GM13977 (cell line): ENCODE data around the gene C1QTNF5.

Experiments
- DNase-seq: peaks from one replicate; pipeline ENCODE4 v3.0.0; 2012; ENCODE audit warnings: low spot score
- in situ Hi-C: fragments of 300-500 bp; cut with MboI; formaldehyde crosslinking; loops from one replicate; pipeline ENCODE4 v1.12.0; 2022; ENCODE audit warnings: low sequenced_read_pairs, low pct_unique_long_range_greater_than_20kb, mixed read lengths, inconsistent platforms; ENCODE audit not compliant: unreplicated experiment
- TF ChIP-seq, protein P1 (sequence below): IDR thresholded peaks from 2 replicates; pipeline ENCODE4 v1.5.1; 2012; ENCODE audit warnings: mild to moderate bottlenecking, control low read depth; ENCODE audit not compliant: insufficient read depth; ENCODE audit errors: extremely low read depth, missing control alignments

C1QTNF5 gene

DNA sequence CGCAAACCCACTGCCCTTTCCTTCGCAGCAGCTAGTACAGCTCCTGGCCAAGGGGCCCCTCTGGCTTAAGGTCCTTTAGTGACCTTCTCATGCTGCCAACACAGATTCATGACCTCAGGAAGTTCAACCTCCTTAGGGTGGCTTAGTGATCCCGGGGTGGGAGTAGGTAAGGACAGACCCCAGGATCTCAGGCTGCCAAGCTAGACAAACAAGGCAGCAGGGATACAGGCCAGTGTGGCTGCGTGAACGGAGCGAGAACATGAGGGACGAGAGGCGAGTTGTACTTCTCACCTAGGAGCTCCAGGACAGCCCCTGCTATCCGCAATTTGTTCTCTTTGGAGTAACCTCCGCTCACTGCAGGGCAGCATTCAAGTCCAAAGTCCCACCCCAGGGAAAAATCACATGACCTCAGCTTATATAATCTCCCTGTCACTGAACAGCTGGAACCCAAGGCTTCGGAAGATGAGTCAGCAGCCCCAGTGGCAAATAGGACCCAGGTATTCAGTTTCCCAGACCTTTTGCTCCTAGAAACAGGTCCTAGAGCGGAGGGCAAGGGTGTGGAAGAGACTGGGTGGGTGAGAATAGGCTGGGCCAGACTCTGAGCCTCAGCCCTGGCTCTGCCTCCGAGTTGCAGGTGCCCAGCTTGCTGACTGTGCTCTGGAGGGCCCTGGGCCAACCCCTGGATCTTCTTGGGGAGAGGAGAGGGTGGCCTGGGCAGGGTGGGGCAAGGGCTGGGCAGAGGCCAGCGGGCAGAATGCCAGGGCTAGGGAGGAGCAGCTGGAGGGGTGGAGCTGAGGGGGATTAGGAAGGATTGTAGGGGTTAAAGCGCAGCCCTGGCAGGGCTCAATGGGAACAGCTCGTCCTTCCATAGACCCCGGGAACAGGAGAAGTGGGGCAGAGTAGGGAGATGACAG, 27.7 kb upstream of the C1QTNF5 start:
- DNase-seq: no peak
- in situ Hi-C loops: no loop called here
- TF ChIP-seq, protein P1, sequence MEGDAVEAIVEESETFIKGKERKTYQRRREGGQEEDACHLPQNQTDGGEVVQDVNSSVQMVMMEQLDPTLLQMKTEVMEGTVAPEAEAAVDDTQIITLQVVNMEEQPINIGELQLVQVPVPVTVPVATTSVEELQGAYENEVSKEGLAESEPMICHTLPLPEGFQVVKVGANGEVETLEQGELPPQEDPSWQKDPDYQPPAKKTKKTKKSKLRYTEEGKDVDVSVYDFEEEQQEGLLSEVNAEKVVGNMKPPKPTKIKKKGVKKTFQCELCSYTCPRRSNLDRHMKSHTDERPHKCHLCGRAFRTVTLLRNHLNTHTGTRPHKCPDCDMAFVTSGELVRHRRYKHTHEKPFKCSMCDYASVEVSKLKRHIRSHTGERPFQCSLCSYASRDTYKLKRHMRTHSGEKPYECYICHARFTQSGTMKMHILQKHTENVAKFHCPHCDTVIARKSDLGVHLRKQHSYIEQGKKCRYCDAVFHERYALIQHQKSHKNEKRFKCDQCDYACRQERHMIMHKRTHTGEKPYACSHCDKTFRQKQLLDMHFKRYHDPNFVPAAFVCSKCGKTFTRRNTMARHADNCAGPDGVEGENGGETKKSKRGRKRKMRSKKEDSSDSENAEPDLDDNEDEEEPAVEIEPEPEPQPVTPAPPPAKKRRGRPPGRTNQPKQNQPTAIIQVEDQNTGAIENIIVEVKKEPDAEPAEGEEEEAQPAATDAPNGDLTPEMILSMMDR: no peak

DNA sequence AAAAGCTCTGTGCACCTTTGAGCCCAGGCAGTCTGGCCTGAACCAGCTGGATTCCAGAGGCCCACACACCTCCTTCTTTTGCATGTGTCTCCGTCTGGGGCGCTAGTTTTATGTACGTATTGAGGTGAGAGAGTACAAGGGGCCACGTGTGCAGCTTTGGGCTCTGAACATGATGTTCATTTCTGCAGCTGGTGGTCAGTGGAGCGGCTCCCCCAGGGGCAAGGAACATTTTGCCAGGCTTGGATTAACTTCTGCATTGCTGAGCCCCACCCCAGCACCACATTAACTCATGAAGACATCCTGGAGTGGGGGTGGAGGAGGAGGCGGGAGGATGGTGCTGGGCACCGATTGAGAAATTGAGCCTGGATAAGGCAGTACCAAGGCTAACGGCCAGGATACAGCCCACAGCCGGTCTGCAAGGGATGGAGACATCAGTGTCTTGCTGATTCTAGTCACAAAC, 27.0 kb upstream of the C1QTNF5 start:
- in situ Hi-C loops: no loop called here
- TF ChIP-seq, protein P1: no peak
- no peak for DNase-seq

DNA sequence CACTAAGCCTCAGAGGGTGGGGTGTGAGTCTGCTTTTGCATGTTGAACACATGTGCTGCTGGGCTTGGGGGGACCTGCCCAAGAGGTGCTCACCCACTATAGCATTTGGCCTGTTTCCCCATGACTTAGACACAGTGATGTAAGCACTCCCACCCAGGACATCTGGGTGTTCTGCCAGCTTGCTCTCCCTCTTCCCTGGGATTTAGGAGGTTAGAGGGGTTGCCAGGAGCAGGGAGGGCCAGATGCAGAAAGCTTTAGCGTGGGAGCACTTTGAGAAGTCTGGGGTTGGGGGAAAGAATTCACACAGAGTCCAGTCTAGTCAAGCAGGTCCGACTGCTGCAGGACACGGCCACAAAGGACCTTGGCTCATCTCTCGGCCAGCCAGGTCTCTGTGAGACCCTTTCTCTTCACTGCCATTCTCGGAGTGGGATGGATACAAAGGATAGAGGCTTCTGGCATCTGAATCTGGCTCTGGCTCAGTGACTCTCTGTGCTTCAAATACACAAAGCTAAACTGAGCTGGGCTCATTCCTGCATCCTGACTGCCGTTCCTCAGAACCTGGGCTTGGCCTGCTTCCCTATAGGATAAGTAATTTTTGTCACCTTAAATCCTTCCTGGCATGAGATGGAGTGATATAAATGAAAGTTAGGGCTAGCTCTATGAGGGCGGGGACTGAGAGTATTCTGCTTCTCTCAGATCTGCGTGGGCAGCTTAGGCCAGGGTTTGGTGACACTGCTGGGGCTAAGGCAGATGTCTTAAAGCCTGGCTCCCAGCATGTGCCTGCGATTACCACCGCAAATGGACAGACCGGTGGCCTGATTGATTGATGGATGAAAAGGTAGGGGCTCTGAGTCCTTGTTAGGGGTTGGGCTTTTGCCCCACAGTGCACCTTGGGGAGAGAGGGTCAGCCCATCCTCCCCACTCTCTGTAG, 26.3 kb upstream of the C1QTNF5 start:
- in situ Hi-C loops: no loop called here

DNA sequence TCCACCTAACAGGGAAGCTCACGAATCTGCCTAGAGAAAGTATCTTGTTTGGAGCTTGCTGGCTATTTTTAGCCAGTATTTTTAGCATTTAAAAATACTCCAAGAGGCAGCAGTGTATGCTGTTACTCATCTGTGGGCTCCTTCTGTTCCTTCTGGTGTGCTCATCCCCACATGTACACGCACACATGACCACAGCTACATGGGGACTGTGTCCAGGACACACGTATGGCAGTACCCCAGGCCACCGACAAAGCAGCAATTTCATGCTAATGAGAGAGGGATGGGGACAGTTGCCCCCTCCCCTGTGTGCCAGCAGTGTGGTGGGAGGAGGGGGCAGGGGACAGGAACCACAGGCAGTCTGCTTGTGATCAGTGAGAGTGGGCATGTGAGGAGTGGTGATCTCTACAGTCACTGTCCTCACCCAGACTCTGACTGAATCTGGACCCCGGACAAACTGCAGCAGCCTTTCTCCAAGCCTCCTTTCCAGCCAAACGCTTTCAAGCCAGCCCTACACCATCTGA, 24.4 kb upstream of the C1QTNF5 start:
- in situ Hi-C loops: no loop called here
- TF ChIP-seq, protein P1: no peak
- DNase-seq: no peak

More for the DNA sequence above, 26.3 kb upstream of the C1QTNF5 start:
- TF ChIP-seq, protein P1: no peak
- no peak for DNase-seq

DNA sequence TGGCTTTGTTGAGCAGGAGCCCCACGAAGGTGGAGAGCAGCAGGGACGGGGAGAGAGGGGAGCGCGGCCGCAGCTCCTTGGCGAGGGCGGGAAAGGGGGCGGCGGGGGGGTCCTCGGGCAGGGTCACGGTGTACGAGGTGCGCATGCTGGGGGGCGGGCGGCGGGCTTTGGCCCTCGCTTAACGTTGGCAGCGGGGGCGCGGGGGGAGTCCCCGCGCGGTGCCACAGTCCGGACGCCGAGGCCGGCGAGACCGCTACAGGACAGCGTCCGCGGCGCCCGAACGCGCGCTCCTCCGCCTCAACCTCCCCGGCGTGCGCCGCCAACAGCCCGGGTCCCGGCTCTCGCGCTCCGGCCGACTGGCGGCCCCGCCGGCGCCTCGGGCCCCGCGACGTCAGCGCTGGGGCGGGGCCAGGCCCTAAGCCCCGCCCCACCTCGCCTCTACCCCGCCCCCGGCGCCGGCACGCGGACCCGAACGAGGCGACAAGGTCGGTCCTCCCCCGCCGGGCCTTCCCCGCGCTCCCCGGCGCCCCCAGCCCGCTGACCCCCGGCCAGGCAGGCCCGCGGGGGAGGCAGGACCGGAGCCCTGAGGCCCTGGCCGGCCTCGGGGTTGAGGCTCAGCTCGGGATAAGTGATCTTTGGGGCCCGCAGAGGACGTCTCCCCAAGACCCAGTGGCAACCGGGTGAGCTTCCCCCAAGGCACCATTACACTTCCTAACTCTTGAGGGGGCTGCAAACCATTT, 23.3 kb upstream of the C1QTNF5 start:
- DNase-seq: peak; percentile 87

More for the DNA sequence above, 23.3 kb upstream of the C1QTNF5 start:
- TF ChIP-seq, protein P1: no peak
- in situ Hi-C loops: no loop called here
